BLaER1 treated with 17β-estradiol and CSF1 and Interleukin-3, amounts not matched to agents 10 nM and 100 nM (cell line): ENCODE results near the gene CPE.

ENCODE experiments used
- H3K27ac ChIP-seq, 11 experiments: shearing (Covaris generic); formaldehyde crosslinking; 2 replicates each; pipeline ENCODE4 v1.8.1; 2022
- H3K27me3 ChIP-seq, 11 experiments: shearing (Covaris generic); formaldehyde crosslinking; 2 replicates each; pipeline ENCODE4 v1.8.1; 2022
- H3K36me3 ChIP-seq, 11 experiments: shearing (Covaris generic); formaldehyde crosslinking; 2 replicates each; pipeline ENCODE4 v1.8.1; 2022
- H3K4me1 ChIP-seq, 10 experiments: shearing (Covaris generic); formaldehyde crosslinking; 2 replicates each; pipeline ENCODE4 v1.8.1; 2022
- H3K4me2 ChIP-seq, 11 experiments: shearing (Covaris generic); formaldehyde crosslinking; 2 replicates each; pipeline ENCODE4 v1.8.1; 2022
- H3K4me3 ChIP-seq, 10 experiments: shearing (Covaris generic); formaldehyde crosslinking; 2 replicates each; pipeline ENCODE4 v1.8.1; 2022
- H3K9ac ChIP-seq, 11 experiments: shearing (Covaris generic); formaldehyde crosslinking; 2 replicates each; pipeline ENCODE4 v1.8.1; 2022
- H3K9me3 ChIP-seq, 11 experiments: shearing (Covaris generic); formaldehyde crosslinking; replicated peaks in 1 of 11; 2 replicates each; pipeline ENCODE4 v1.8.1; 2022
- H4K20me1 ChIP-seq, 11 experiments: shearing (Covaris generic); formaldehyde crosslinking; 2 replicates each; pipeline ENCODE4 v1.8.1; 2022
- Cebpa-rat ChIP-seq, 11 experiments: shearing (Covaris generic); IDR thresholded peaks; 2 replicates each; pipeline ENCODE4 v1.8.1; 2022

Gene CPE

GRCh38 chr4:165506849-165507248, 128.0 kb downstream of the CPE start:
- no peak for TF ChIP-seq Cebpa-rat (IDR thresholded peaks at IDR 0.05)
- H3K9me3 ChIP-seq, result no peaks in the 10 kb centered on the region

GRCh38 chr4:165507381-165507780, 128.6 kb downstream of the CPE start:
- no peak overlapping the region for H3K4me2 ChIP-seq
- no peak for TF ChIP-seq Cebpa-rat (IDR thresholded peaks at IDR 0.05)
- H3K9ac ChIP-seq, result no peak overlapping the region

More at GRCh38 chr4:165506849-165507248, 128.0 kb downstream of the CPE start:
- H3K36me3 ChIP-seq, result no peaks in the 10 kb centered on the region
- H3K4me3 ChIP-seq, result no peak overlapping the region
- H4K20me1 ChIP-seq, result no peaks in the 10 kb centered on the region
- H3K27me3 ChIP-seq, result no peaks in the 10 kb centered on the region
- H3K4me2 ChIP-seq, result no peak overlapping the region
- no peaks in the 10 kb centered on the region for H3K4me1 ChIP-seq
- H3K27ac ChIP-seq, result no peak overlapping the region
- no peak overlapping the region for H3K9ac ChIP-seq

DNA sequence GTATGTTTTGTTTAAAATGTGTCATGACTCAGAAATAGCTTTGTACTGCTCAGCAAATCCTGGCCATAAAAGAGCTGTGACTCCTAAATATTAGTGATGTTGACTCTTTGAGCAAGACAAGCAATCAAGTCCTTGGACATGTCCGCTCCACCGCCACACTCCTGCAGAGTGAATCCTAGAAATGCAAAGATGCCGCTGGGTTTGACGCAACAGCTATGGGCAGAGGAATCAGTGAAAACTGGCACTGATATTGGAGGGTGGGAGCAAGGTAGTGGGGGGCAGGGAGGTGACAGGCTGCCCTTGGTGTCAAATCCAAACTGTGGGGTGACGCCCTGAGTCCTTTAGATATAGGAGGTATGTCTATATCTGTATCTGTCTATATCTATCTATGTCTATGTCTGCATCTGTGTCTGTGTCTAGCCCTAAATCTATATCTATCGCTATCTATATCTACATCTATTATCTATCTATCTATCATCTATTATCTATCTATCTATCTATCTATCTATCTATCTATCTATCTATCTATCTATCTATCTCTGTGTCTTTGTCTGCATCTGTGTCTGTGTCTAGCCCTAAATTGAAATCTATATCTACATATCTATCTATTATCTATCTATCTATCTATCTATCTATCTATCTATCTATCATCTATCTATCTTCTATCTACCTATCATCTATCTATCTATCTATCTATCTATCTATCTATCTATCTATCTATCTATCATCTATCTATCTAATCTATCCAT, 129.7 kb downstream of the CPE start:
- Histone ChIP-seq H3K4me2 (no peak overlapping the region), H3K36me3 (no peaks in the 10 kb centered on the region), H3K4me3 (no peak overlapping the region), H4K20me1 (no peaks in the 10 kb centered on the region), H3K9me3 (no peaks in the 10 kb centered on the region), H3K27ac (no peak overlapping the region), H3K4me1 (no peaks in the 10 kb centered on the region), H3K27me3 (no peaks in the 10 kb centered on the region), H3K9ac (no peak overlapping the region)
- TF ChIP-seq Cebpa-rat (IDR thresholded peaks at IDR 0.05), result no peak

More at GRCh38 chr4:165507381-165507780, 128.6 kb downstream of the CPE start:
- H3K9me3 ChIP-seq, result no peaks in the 10 kb centered on the region
- H4K20me1 ChIP-seq, result no peaks in the 10 kb centered on the region
- H3K27me3 ChIP-seq, result no peaks in the 10 kb centered on the region
- no peaks in the 10 kb centered on the region for H3K4me1 ChIP-seq
- H3K36me3 ChIP-seq, result no peaks in the 10 kb centered on the region
- H3K27ac ChIP-seq, result no peak overlapping the region
- H3K4me3 ChIP-seq, result no peak overlapping the region

DNA sequence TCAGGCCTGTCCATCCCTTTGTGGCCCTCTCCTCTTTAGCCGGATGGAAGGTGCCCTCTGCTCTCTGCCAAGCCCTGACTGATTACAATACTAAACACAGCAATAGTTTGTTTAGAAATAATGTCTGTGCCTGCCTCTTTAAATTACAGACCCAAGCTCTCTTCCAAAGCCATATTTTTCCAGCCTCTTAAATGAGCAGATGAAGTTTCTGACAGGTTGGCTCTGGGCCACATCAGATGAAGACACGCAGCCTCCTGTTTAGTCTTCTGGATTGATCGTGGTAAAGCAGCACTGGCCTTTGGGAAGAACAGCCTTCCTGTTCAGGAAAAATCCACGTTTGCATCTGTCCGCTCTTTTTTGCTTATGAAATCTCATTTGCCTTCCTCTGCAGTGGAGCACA, 133.6 kb downstream of the CPE start:
- Histone ChIP-seq H3K27ac (no peak overlapping the region), H3K36me3 (no peaks in the 10 kb centered on the region), H3K4me1 (no peaks in the 10 kb centered on the region), H3K9me3 (no peaks in the 10 kb centered on the region), H3K27me3 (no peaks in the 10 kb centered on the region), H3K9ac (no peak overlapping the region), H3K4me3 (no peak overlapping the region), H4K20me1 (no peaks in the 10 kb centered on the region), H3K4me2 (no peak overlapping the region)
- no peak for TF ChIP-seq Cebpa-rat (IDR thresholded peaks at IDR 0.05)

- no peaks in the 10 kb centered on the region for H3K36me3 ChIP-seq
- no peak overlapping the region for H3K27ac ChIP-seq
- no peak overlapping the region for H3K4me3 ChIP-seq
- no peak overlapping the region for H3K4me2 ChIP-seq
- no peak for TF ChIP-seq Cebpa-rat (IDR thresholded peaks at IDR 0.05)
- no peaks in the 10 kb centered on the region for H4K20me1 ChIP-seq
- H3K9ac ChIP-seq, result no peak overlapping the region
- no peaks in the 10 kb centered on the region for H3K9me3 ChIP-seq
- H3K27me3 ChIP-seq, result no peaks in the 10 kb centered on the region
- H3K4me1 ChIP-seq, result no peaks in the 10 kb centered on the region
Measured at GRCh38 chr4:165514739-165515138, 135.9 kb downstream of the CPE start.

DNA sequence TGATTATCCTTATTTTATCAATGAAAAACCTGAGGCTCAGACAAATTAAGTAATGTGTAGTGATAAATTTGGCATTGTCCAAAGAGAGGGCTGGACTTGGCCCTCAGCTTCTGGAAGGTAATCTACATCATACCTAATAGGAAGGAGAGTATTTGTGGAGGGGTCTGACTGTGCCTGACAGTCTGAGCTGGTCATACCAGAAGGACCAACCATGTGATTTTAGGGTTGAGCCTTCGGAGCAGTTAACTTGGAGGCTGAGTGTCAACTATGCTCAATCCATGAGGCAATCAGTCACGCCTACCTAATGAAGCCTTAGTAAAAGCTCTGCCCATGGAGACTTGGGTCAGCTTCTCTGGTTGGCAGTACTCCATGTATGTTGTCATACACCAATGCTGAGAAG, 136.4 kb downstream of the CPE start:
- Histone ChIP-seq H3K4me1 (no peaks in the 10 kb centered on the region), H3K27ac (no peak overlapping the region), H3K4me2 (no peak overlapping the region), H4K20me1 (no peaks in the 10 kb centered on the region), H3K27me3 (no peaks in the 10 kb centered on the region), H3K9ac (no peak overlapping the region), H3K9me3 (no peaks in the 10 kb centered on the region), H3K4me3 (no peak overlapping the region), H3K36me3 (no peaks in the 10 kb centered on the region)
- no peak for TF ChIP-seq Cebpa-rat (IDR thresholded peaks at IDR 0.05)

GRCh38 chr4:165516281-165516833, 137.5 kb downstream of the CPE start:
- Histone ChIP-seq H3K27ac (no peak overlapping the region), H3K36me3 (no peaks in the 10 kb centered on the region), H3K4me1 (no peaks in the 10 kb centered on the region), H3K9ac (no peak overlapping the region), H3K27me3 (no peaks in the 10 kb centered on the region), H4K20me1 (no peaks in the 10 kb centered on the region), H3K4me3 (no peak overlapping the region), H3K4me2 (no peak overlapping the region), H3K9me3 (no peaks in the 10 kb centered on the region)
- no peak for TF ChIP-seq Cebpa-rat (IDR thresholded peaks at IDR 0.05)

GRCh38 chr4:165517216-165517615, 138.4 kb downstream of the CPE start:
- H3K36me3 ChIP-seq, result no peaks in the 10 kb centered on the region
- H3K9me3 ChIP-seq, result peaks cover 0 to 6% (median 0%) of the 10 kb centered on the region in 11 experiments; a peak in 3 of 22 replicates
- H3K4me3 ChIP-seq, result no peak overlapping the region
- no peaks in the 10 kb centered on the region for H4K20me1 ChIP-seq
- H3K27ac ChIP-seq, result no peak overlapping the region
- no peak for TF ChIP-seq Cebpa-rat (IDR thresholded peaks at IDR 0.05)
- H3K4me2 ChIP-seq, result no peak overlapping the region
- no peak overlapping the region for H3K9ac ChIP-seq
- H3K4me1 ChIP-seq, result peaks cover 0 to 8% (median 0%) of the 10 kb centered on the region in 10 experiments; a peak in 7 of 20 replicates
- H3K27me3 ChIP-seq, result no peaks in the 10 kb centered on the region

DNA sequence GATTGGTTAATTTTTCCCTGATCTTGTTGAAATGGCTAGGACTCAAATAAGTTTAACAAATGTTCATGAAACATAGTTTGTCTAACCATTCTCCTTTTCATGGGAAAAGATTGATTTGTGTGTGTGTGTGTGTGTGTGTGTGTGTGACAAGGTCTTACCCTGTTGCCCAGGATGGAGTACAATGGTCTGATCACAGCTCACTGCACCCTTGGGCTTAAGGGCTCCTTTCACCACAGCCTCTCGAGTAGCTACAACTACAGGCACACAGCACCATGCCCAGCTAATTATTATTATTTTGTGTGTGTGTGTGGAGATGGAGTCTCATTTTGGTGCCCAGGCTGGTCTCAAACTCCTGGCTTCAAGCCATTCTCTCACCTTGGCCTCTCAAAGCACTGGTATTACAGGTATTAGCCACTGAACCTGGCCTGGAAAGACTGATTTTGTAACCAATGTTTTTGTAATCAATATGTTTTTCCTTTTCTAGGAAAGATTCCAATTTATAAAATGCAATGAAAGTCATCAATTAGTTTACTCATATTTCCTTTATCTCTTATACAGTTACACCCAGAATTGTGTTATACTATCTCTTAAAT, 139.3 kb downstream of the CPE start:
- H3K27ac ChIP-seq, result no peak overlapping the region
- H3K4me1 ChIP-seq, result peaks cover 0 to 17% (median 0%) of the 10 kb centered on the region in 10 experiments; a peak in 7 of 20 replicates
- no peak overlapping the region for H3K4me2 ChIP-seq
- no peak overlapping the region for H3K9ac ChIP-seq
- H3K36me3 ChIP-seq, result no peaks in the 10 kb centered on the region
- no peaks in the 10 kb centered on the region for H3K27me3 ChIP-seq
- TF ChIP-seq Cebpa-rat (IDR thresholded peaks at IDR 0.05), result no peak
- H4K20me1 ChIP-seq, result no peaks in the 10 kb centered on the region
- no peak overlapping the region for H3K4me3 ChIP-seq
- H3K9me3 ChIP-seq, result peaks cover 0 to 11% (median 0%) of the 10 kb centered on the region in 11 experiments; a peak in 3 of 22 replicates
